HG03039 (cell line): ENCODE data around the gene STPG3.
"Not testable (repeated sequence)": the region's sequence is repeated elsewhere in the genome, so short reads cannot be mapped to it uniquely, and the experiment has no call there.

Experiments used
- ATAC-seq: cut with Tn5 transposase; IDR thresholded peaks from one replicate; pipeline ENCODE4 v1.9.1; 2021; ENCODE audit warnings: mild to moderate bottlenecking, moderate library complexity; ENCODE audit not compliant: unreplicated experiment

STPG3 gene

GRCh38 chr9:137232510-137232909, 18.6 kb upstream of the STPG3 start:
- ATAC-seq, result no peak

- ATAC-seq, result no peak
These were observed 17.7 kb upstream of the STPG3 start for GRCh38 chr9:137233143-137233980.

GRCh38 chr9:137234055-137234697, 16.9 kb upstream of the STPG3 start:
- no peak for ATAC-seq

GRCh38 chr9:137234758-137235423, 16.2 kb upstream of the STPG3 start:
- no peak for ATAC-seq

- no peak for ATAC-seq
These were observed 15.5 kb upstream of the STPG3 start for GRCh38 chr9:137235424-137236237.

- ATAC-seq, result no peak
These were observed 14.7 kb upstream of the STPG3 start for GRCh38 chr9:137236238-137236935.

GRCh38 chr9:137236936-137237421, 14.1 kb upstream of the STPG3 start:
- ATAC-seq, result no peak

- no peak for ATAC-seq
These were observed 13.0 kb upstream of the STPG3 start for GRCh38 chr9:137237759-137238726.

GRCh38 chr9:137239541-137240200, 11.4 kb upstream of the STPG3 start:
- ATAC-seq, result not testable (repeated sequence)

GRCh38 chr9:137240318-137240840, 10.7 kb upstream of the STPG3 start:
- peak; percentile 14 for ATAC-seq

GRCh38 chr9:137240841-137241489, 10.1 kb upstream of the STPG3 start, which contains the start of gene TUBB4B:
Gene TUBB4B (plus strand): TSS chr9:137241287. CDS start chr9:137241361, 74 bp downstream.
- peak; percentile 65 for ATAC-seq

- peak; percentile 11 for ATAC-seq
These were observed 9.4 kb upstream of the STPG3 start for GRCh38 chr9:137241490-137242268.

GRCh38 chr9:137242269-137243203, 8.6 kb upstream of the STPG3 start:
- ATAC-seq, result no peak

GRCh38 chr9:137243266-137243625, 7.8 kb upstream of the STPG3 start:
- ATAC-seq, result not testable (repeated sequence)

GRCh38 chr9:137243626-137244485, 7.2 kb upstream of the STPG3 start:
- no peak for ATAC-seq
